ENCODE data around the gene GOLGA6L9.
"Not testable (repeated sequence)": the region's sequence is repeated elsewhere in the genome, so short reads cannot be mapped to it uniquely, and the experiment has no call there.

The GOLGA6L9 gene, protein sequence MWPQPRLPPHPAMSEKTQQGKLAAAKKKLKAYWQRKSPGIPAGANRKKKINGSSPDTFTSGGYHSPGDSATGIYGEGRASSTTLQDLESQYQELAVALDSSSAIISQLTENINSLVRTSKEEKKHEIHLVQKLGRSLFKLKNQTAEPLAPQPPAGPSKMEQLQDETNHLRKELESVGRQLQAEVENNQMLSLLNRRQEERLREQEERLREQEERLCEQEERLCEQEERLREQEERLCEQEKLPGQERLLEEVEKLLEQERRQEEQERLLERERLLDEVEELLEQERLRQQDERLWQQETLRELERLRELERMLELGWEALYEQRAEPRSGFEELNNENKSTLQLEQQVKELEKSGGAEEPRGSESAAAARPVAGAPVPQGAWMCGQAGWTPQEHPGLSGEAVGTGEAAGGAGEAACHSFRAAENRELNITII

DNA sequence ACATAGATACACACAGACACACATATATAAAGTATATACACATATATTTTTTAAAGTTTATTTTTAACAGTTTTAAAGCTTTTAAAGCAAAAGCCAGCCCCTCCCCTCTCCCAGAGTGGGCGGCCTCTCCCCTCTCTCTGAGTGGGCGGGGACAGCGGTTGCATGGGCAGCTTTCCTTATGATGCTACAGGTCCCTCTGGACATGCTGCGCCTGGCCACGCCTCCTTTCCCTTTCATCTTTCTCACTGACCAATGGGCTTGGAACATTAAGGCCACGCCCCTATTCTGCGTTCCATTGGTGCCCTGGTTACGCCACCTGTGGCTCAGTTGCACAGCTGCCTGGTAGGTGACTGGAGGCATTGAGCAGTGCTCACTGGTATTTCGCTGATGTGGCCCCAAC is at the start of gene GOLGA6L9:
TSS of gene GOLGA6L9 (plus strand) at position 124 of the 400 bp plus-strand sequence. CDS start at position 388, 264 bp downstream.
- DNase-seq = not testable (repeated sequence)

DNA sequence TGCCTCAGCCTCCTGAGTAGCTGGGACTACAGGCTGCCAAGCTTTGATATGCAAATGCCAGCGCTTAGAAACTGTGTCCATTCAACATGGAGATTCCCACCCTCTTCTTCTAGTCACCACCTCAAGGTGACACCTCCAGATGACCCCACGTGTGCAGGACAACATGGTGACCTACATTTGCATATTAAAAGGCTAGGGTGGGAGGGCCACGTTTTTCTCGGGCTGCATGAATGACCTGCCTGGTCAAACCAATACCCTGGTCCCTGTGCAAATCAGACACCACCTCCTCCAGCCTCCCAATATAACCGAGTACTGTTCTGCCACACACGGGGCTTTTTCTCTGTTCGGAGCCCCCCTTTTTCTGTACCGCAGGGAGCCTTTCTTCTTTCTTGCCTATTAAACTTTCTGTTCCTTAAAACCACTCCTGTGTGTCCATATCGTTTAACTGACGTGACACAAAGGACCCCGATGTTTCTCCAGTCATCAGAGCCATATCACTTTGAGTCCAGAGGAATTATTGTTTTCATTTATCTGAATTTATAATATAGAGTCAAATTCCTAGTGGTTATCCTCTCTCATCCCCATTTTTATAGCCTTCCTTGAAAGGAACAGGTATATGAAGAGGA is 48.2 kb upstream of the GOLGA6L9 start:
- DNase-seq = not testable (repeated sequence)

DNA sequence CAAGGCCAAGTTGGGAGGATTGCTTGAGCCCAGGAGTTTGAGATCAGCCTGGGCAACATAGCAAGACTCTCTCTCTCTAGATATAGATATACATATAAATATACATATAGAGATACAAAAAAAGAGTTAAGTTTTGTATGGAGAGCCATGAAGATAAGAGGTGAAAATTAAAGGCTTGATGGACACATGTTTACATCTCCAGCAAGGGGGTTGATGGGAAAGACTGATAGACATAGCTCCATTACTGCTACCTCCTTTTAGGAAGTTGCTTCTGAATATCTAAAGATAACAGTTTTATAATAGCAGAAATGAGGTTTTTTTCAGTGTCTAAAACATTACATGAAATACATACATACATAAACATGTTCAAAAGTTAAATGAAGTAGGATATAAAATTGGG is 42.4 kb upstream of the GOLGA6L9 start:
- not testable (repeated sequence) for DNase-seq

DNA sequence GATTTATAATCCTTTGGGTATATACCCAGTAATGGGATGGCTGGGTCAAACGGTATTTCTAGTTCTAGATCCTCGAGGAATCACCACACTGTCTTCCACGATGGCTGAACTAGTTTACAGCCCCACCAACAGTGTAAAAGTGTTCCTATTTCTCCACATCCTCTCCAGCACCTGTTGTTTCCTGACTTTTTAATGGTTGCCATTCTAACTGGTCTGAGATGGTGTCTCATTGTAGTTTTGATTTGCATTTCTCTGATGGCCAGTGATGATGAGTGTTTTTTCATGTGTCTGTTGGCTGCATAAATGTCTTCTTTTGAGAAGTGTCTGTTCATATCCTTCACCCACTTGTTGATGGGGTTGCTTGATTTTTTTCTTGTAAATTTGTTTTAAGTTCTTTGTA is 39.5 kb upstream of the GOLGA6L9 start:
- DNase-seq = not testable (repeated sequence)

DNA sequence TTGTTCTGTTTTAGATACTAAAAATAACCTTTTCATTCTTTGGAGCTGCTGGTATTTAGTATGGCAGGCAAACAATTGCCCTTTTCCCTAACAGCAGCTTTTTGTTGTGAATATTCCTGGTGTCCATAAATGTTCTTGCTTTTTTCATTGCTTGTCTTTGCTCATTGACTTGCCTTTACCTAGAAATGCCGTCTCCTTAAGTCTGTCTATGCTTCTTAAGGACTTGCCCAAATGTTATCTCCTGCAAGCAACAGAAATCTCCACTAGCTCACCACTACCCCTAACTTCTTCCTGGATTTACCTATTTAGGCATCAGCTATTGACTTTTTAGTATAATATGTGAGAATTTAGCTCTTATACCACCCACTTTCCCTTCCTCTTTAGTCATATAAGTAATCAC is 37.5 kb upstream of the GOLGA6L9 start:
- DNase-seq = not testable (repeated sequence)

DNA sequence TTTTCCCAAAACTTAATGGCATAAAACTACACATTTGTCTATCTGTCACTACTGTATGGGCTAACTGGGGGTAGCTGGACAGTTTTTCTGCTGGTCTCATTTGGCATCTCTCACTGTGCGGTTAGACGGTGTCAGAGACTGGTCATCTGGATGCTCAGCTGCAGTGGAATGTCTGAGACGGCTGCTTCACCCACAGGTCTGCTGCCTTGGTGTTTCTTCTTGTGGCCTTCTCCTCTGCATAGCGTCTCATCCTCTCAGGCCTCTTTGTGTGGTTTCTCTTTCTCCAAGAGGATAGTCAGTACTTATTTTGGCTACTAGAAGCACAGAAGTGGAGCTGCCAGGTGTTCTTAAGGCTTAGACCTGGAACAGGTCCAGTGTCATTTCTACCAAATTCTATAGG is 35.9 kb upstream of the GOLGA6L9 start:
- no peak for DNase-seq

DNA sequence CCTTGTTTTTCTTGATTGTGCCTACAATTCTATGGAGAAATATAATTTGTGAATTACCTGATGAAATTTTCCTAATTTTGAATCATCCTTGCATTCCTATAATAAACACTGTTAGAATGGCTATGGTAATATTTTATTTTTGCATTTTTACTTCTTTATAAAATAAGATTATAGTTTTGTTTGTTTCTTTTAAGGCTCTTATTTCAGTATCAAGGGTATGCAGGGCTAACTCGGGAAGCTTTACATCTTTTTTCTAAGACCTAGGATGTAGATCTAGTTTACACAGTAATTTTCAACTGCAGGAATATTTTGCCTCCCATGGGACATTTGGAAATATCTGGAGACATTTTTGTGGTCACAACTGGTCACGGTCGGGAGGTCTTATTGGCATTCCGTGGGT is 33.8 kb upstream of the GOLGA6L9 start:
- DNase-seq = not testable (repeated sequence)

DNA sequence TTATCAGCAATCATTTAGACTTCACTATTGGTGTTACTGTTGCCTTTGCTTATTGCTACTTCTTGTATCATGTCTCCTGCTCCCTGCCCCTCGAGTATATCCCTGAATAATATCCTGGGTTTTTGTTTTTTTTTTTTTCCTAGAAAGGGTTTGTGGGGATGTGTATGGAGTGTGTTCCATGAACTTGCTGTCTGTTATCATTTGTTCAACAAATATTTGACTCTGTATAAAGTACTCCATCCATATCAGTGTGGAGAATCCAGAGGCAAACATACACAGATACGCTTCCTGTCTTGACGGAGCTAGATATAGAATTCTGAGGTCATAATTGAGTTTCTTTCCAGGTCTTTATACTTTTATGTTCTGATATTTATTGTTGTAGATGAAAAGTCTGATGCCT is 31.8 kb upstream of the GOLGA6L9 start:
- DNase-seq = no peak

DNA sequence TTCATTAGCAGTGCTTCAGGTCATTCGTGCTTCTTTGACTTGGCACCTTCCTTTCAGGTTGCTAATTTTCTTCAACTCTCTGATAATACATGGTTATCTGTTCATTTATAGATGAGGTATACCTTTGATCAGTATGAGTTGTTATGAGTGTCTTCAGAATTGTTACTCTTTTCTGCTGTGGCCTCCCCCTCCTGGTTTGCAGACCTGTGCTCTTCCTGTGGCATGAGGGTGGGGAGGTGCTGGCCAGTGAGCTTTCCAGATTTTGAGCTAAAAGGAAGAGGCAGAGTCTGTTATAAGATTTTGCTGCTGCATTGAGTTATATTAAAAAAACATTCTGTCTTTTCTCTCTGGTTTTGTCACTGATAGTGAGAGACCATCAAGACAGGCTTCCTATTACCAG is 30.8 kb upstream of the GOLGA6L9 start:
- no peak for DNase-seq

DNA sequence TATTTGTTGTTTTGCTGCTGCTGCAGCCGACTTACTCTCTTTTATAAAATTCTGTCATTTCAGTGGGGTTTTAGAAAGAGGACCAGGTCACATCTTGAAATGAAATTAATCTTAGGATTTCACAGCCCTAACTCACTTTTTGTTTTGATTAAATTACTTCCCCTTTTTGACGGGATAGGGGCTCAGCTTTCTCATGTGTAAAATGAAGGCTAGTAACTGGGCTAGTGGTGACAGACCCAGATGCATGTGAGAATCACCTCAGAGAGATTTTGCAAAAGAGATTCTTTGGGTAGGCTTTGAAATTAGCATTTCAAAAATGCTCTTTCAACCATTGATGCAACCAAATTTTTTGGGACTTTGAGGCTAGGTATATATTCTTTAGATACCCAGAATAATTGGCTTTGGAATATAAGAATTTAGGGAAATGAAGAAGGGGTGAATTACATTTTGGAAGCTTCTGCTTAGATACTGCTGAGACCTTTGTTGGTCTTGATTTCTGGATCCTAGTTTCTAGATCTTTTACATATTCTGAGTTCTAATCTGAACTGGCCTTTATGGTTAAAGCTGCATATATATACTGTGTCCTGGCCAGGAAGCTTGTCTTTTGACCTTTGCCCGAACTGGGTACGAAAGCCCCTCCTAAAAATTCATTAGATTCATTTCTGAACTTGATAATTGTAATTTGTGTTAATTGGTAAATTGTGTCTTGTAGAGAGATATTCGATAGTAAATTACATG is 30.1 kb upstream of the GOLGA6L9 start:
- DNase-seq = not testable (repeated sequence)

DNA sequence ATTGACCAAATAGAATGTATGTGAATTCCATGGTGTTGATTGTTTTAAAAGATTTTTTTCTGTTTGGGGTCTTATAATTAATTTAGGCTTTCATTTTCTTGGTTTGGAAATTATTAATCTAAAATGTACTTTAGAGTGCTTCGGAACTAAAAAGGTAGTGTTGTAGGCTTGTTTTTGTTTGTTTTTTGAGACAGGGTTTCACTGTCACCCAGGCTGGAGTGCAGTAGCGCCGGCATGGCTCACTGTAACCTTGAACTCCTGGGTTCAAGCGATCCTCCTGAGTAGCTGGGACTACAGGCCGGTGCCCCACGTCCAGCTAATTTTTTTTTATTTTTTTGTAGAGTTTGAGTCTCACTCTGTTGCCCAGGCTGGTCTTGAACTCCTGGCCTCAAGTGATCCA is 27.7 kb upstream of the GOLGA6L9 start:
- DNase-seq = not testable (repeated sequence)

DNA sequence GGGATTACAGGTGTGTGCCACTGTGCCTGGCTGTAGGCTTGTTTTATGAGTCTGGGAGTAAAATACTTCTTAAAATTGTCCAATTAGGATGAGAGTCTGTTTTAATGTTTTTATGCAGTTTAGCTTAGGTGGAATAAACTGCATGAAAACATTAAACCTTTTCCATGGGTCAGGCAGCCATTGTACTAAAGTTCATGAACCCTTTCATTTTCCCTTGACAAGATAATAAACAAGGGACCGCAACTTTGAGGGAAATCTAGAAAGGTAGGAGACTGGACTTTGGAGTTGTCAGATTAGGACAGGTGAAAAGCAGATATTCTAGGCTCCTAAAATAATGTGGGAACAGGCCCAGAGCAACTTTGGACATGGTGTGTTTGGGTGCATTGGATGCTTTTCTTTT is 27.3 kb upstream of the GOLGA6L9 start:
- not testable (repeated sequence) for DNase-seq

DNA sequence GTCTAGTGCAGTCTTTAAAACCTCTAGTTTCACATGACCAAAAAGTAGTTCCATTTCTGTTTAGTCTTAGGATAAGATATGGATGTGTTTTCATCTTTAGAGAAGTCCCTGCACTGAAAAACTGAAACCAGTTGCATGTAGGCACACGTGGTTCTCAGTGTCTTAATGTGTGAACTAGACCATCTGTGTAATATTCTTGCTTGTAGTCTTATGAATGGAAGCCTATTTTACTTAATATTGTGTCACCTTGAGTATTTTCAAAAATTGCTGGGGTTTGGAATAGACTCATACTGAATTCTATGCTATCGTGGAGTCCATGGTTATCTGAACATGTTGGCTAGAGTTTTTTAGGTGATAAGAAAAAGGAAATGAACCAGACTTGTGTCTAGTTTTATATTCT is 23.4 kb upstream of the GOLGA6L9 start:
- DNase-seq = not testable (repeated sequence)

DNA sequence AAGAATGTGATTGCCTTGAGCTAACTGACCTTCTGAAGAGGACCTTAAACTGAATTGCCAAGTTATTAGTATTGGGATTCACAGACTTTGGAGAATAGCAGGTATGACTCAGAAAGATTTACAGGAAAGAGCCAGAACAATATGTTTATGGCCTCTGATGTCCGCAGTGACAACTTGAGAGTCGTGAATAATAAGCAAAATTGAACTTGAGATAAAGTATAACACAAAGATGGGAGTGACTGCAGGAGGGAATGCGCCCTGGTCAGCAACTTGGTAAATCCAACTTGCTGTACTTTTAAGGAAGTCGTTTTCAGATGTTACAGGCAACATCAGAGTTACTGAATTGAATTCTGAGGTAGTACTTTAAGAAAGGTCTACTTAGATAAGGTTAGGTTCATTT is 19.3 kb upstream of the GOLGA6L9 start:
- not testable (repeated sequence) for DNase-seq

DNA sequence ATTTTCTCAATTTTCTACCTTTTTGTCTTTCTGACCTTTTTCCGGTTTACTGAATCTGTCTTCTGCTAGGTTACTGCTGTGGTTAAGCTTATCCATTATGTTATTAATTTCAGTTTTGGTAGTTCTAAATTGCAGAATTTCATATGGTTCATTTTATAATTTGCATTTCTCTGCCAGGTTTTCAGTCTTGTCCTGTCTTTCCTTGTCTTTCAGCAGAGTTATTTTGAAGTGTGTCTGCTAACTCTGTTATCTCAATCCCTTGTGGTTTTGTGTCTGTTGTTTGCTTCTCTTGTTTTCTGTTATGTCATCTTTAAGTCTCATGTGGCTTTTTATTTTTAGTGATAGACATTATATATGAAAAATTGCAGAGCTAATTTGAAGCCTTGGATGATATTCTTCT is 18.0 kb upstream of the GOLGA6L9 start:
- not testable (repeated sequence) for DNase-seq

DNA sequence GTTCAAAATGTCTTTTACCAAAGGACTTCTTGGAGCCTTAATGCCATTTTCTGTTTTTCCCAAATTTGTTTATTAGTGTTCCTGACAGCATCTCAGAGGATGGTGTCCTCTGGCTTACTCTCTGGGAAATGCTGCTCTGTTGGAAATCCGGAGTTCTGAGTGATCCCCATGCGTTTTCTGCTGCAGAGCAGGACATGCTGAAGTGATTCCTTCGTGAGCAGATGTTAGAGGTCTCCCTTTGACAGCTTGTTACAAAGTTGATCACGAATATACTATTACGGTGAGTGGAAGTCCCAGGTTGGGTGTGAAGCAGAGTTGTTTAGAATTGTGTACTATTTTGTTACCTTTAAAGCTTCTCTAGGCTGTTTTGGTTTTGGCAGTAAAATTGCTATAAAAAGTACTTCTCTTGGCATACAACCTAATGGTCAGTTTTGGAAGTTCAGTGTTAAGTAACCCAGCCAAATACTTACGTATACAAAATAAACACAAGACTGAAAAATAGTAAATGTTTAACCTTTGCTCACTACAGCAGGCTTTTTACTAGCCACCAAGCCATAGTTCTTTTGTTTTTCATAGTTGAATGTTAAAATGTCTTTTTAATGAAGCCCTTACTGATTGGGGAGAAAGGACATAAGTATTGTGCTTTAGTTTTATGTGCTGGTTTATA is 15.0 kb upstream of the GOLGA6L9 start:
- DNase-seq = not testable (repeated sequence)

DNA sequence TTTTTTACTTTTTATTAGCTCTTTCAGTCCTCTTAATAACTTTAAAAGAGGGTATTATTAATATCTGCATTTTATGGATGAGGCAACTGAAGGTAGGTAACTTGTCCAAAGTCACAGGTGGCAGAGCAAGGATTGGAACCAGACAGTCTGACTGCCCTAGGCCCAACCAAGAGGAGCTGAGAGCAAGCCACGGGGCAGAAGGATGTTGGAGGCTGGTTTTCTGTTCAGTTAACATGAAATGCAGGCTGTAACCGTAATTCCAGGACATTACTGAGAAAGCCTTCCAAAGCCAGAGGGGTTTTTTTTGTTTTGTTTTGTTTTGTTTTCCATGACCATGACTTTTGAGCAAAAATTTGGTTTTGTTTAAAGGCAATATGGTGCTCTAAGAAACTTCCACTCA is 9.1 kb upstream of the GOLGA6L9 start:
- DNase-seq = not testable (repeated sequence)

DNA sequence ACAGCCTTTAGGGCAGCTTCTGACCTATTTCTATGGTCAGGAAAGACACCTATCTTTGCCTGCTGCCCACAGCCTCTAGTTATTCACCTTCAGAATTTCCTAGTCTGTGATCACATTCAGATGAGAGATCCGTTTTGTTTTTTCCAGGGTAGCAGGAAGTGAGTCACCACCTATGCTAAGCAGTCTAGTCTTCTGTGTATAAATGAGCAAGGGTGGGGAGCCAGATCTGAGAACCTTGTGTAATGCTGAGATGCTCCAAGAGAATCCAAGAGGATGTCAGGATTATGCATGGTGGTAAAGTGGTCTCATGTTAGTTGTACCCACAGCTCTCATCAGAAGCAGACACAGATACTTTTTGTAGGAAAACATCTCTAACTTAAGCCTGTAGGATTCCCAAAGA is 8.7 kb upstream of the GOLGA6L9 start:
- not testable (repeated sequence) for DNase-seq

DNA sequence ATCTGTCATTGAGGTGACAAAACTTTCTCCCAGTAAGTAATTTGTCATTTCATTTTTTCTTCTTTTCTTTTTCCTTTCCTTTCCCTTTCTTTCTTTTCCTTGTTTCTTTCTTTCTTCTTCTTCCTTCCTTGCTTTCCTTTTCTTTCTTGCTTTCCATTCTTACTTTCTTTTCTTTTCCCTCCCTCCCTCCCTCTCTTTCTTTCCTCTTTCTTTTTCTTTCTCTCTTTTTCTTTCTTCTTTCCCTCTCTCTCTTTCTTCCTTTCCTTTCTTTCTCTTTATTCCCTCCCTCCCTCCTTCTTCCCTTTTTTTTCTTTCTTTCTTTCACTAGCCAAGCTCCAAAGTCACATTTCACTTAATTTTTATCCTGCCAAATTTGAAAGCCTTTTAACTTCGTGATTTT is 2.5 kb upstream of the GOLGA6L9 start:
- not testable (repeated sequence) for DNase-seq

DNA sequence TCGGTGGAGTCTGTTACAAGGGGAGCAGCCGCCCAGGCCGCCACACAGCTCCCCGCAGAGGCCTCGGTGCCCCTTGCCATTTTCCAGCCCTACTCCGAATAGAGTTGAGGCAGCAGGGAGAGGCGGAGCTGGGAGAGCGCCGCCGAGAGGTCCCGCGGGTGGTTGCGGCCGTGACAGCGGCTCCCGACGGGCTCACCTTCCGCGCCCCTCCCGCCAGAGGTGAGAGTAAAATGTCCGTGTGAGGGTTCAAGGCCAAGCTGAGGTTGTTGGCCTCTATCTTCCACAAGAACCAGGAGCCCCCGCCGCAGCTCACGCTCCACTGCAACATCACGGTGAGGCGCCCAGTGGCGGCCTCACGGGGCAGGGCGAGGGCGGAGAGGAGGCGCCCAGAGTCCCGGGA is 15.8 kb downstream of the GOLGA6L9 start:
- not testable (repeated sequence) for DNase-seq

DNA sequence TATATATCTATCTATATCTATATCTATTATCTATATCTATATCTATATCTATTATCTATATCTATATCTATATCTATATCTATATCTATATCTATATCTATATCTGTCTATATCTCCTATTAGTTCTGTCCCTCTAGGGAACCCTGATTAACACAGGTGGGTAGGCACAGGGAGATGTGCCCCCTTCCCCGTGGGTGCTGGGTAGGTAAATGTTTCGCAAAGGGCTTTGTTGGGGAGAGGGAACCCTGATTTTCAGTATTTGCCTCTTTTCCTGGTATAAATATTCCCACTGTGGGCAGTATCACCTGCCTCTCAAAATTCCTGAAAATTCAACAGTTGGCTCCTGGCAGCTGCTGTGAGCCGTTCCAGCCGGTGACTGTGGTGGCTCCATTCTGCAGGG is 27.7 kb downstream of the GOLGA6L9 start:
- not testable (repeated sequence) for DNase-seq

DNA sequence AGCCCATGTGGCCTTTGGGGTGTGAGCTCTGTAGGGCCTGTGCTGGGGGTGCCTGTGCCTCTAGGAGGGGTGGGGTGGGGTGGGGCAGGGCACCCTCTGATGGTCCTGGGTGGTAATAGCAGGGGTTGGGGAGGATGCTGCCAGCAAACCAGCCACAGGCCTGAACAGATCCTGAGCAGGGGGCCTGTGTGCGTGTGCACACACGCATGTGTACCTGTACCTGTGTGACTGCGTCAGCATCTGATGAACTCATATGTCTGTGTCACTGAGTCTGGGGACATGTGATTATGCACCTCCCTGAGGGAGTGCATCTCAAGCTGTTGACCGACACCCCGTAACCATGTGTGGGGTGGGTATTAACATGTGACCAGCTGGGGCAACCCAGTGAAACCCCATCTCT is 36.0 kb downstream of the GOLGA6L9 start:
- DNase-seq = not testable (repeated sequence)

DNA sequence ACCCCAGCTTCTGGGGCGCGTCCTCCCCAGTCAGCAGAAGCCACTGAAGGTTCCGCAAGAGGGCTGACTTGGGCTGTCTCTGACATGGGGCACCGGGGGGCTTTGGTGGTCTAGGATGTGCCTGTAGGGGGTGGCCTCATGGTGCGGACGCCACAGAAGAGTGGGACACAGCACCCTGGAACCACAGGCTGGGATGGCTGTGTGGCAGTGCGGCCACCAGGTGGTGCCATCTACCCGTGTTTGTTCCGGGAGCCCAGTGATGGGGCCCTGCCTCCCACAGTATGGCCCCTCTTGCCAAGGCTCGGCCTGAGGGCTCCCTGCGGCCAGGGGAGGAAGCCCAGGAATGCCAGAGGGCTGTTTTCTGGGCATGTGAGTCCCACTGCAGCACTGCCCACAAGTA is 38.6 kb downstream of the GOLGA6L9 start:
- not testable (repeated sequence) for DNase-seq
